Stomach (tissue), 4 donors: ENCODE data around the gene AGPAT4.
"Not testable (repeated sequence)": the region's sequence is repeated elsewhere in the genome, so short reads cannot be mapped to it uniquely, and the experiment has no call there.

Experiments
- EP300 ChIP-seq: sonication (generic); formaldehyde crosslinking; IDR thresholded peaks from one replicate; pipeline ENCODE4 v1.6.1; 2017; ENCODE audit warnings: antibody characterized with exemption
- POLR2A ChIP-seq, 4 donors: fragments of 450-650 bp; IDR thresholded peaks; one replicate each; pipeline ENCODE4 v1.6.1; 2016; ENCODE audit warnings: antibody characterized with exemption in 4 of 4, control low read depth in 2 of 4, mild to moderate bottlenecking in 1 of 4, moderate library complexity in 1 of 4
- POLR2AphosphoS5 ChIP-seq, 3 donors: sonication (generic); formaldehyde crosslinking; IDR thresholded peaks; one replicate each; pipeline ENCODE4 v1.6.1; 2016; ENCODE audit warnings: antibody characterized with exemption in 3 of 3
- TF ChIP-seq, protein P1 (sequence below), 7 experiments: fragments of 450-650 bp in 4 of 7; fragments of 200-600 bp in 3 of 7; sonication (generic) in 3 of 7; IDR thresholded peaks; one replicate each; pipeline ENCODE4 v1.5.1; 2016 to 2019; ENCODE audit warnings: antibody characterized with exemption in 7 of 7, control low read depth in 2 of 7, mild to moderate bottlenecking in 1 of 7

DNA sequence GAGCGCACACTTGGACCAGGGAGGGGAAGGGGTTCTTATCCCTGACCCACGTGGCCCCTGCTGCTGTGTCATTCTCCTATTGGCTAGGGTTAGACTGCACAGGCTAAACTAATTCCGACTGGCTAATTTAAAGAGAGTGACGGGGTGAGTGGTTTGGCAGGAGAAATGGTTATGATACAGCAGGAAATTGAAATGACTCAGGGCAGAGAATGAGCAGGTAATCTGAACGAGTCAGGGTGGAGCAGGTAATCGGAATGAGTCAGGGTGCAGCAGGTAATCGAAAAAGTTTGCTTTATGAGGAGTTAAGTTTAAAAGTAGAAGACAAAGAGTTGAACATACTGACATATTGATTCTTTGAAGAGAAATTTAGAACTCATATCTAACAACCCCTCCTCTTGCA, 35.9 kb upstream of the AGPAT4 start:
- TF ChIP-seq, protein P1, sequence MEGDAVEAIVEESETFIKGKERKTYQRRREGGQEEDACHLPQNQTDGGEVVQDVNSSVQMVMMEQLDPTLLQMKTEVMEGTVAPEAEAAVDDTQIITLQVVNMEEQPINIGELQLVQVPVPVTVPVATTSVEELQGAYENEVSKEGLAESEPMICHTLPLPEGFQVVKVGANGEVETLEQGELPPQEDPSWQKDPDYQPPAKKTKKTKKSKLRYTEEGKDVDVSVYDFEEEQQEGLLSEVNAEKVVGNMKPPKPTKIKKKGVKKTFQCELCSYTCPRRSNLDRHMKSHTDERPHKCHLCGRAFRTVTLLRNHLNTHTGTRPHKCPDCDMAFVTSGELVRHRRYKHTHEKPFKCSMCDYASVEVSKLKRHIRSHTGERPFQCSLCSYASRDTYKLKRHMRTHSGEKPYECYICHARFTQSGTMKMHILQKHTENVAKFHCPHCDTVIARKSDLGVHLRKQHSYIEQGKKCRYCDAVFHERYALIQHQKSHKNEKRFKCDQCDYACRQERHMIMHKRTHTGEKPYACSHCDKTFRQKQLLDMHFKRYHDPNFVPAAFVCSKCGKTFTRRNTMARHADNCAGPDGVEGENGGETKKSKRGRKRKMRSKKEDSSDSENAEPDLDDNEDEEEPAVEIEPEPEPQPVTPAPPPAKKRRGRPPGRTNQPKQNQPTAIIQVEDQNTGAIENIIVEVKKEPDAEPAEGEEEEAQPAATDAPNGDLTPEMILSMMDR (IDR thresholded peaks at IDR 0.05), result not testable (repeated sequence)
- not testable (repeated sequence) for TF ChIP-seq EP300; POLR2A (IDR thresholded peaks at IDR 0.05); POLR2AphosphoS5 (IDR thresholded peaks at IDR 0.05)
